ENCODE data around the gene EIF3F.

The EIF3F gene

GRCh38 chr11:7968686-7969085 lies 18.5 kb upstream of the EIF3F start:
- no peak for TF ChIP-seq ZBTB7A (IDR thresholded peaks at IDR 0.05; ENCODE audit: low read depth)
- no peak for TF ChIP-seq EGR1 (IDR thresholded peaks at IDR 0.05)
- no peak for TF ChIP-seq TAF1 (IDR thresholded peaks at IDR 0.05; ENCODE audit: low read depth)
- TF ChIP-seq, protein P1, sequence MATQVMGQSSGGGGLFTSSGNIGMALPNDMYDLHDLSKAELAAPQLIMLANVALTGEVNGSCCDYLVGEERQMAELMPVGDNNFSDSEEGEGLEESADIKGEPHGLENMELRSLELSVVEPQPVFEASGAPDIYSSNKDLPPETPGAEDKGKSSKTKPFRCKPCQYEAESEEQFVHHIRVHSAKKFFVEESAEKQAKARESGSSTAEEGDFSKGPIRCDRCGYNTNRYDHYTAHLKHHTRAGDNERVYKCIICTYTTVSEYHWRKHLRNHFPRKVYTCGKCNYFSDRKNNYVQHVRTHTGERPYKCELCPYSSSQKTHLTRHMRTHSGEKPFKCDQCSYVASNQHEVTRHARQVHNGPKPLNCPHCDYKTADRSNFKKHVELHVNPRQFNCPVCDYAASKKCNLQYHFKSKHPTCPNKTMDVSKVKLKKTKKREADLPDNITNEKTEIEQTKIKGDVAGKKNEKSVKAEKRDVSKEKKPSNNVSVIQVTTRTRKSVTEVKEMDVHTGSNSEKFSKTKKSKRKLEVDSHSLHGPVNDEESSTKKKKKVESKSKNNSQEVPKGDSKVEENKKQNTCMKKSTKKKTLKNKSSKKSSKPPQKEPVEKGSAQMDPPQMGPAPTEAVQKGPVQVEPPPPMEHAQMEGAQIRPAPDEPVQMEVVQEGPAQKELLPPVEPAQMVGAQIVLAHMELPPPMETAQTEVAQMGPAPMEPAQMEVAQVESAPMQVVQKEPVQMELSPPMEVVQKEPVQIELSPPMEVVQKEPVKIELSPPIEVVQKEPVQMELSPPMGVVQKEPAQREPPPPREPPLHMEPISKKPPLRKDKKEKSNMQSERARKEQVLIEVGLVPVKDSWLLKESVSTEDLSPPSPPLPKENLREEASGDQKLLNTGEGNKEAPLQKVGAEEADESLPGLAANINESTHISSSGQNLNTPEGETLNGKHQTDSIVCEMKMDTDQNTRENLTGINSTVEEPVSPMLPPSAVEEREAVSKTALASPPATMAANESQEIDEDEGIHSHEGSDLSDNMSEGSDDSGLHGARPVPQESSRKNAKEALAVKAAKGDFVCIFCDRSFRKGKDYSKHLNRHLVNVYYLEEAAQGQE (IDR thresholded peaks at IDR 0.05; ENCODE audit: low read depth), result no peak
- no peak for TF ChIP-seq EP300 (IDR thresholded peaks at IDR 0.05; ENCODE audit: borderline replicate concordance)
- TF ChIP-seq RAD21 (IDR thresholded peaks at IDR 0.05; ENCODE audit: low read depth), result no peak
- no peak for TF ChIP-seq CREB1 (IDR thresholded peaks at IDR 0.05; ENCODE audit: low read depth)
- no peak for TF ChIP-seq YY1 (IDR thresholded peaks at IDR 0.05; ENCODE audit: low read depth)
- no peak for TF ChIP-seq TCF12 (IDR thresholded peaks at IDR 0.05; ENCODE audit: low read depth)
- no peak for TF ChIP-seq NFIC (IDR thresholded peaks at IDR 0.05)
- no peak for TF ChIP-seq CEBPB (IDR thresholded peaks at IDR 0.05)
- TF ChIP-seq, protein P2, sequence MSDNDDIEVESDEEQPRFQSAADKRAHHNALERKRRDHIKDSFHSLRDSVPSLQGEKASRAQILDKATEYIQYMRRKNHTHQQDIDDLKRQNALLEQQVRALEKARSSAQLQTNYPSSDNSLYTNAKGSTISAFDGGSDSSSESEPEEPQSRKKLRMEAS (IDR thresholded peaks at IDR 0.05), result no peak
- no peak for TF ChIP-seq TEAD4 (IDR thresholded peaks at IDR 0.05)
- TF ChIP-seq FOXM1 (IDR thresholded peaks at IDR 0.05; ENCODE audit: borderline replicate concordance, low read depth), result no peak
- TF ChIP-seq, protein P3, sequence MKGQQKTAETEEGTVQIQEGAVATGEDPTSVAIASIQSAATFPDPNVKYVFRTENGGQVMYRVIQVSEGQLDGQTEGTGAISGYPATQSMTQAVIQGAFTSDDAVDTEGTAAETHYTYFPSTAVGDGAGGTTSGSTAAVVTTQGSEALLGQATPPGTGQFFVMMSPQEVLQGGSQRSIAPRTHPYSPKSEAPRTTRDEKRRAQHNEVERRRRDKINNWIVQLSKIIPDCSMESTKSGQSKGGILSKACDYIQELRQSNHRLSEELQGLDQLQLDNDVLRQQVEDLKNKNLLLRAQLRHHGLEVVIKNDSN (IDR thresholded peaks at IDR 0.05), result no peak

DNA sequence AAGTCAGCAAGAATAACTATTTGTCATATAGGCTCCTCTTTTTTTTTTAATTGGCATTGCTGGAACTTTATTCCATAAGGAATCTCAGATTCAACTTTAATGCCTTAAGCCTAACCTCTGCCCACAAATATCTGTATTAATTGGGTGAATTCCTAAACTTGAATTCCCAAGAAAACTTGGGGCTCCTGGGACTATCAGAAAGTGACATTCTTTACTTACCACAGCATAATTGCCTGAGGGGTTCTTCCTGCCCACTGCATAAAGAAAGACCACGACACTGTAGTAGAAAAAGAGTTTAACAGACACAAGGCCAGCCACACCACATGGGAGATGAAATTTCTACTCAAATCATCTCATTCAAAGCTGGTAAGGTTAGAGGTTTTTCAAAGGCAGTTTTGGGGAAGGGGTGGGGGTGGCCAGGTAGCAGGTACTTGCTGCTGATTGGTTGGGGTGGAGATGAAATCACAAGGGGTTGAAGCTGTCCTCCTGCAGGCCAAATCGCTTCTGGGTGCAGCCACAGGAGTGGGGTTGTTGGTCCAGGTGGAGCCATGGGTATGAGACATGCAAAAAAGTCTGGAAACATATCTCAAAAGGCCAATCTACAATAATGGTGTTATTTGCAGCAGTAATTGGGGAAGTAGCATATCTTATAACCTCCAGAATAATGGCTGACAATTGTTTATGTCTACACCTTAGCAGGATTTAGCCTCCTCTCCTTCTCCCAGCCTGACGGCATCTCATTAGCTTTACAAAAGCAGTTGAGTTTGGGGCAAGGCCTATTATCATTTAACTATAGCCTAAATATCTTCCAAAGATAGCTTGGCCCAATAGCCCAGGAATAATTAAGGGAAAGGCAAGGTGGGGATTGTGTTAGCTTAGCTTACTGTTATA lies 17.1 kb upstream of the EIF3F start:
- no peak for TF ChIP-seq FOXM1 (IDR thresholded peaks at IDR 0.05; ENCODE audit: borderline replicate concordance, low read depth)
- no peak for TF ChIP-seq EGR1 (IDR thresholded peaks at IDR 0.05)
- TF ChIP-seq, protein P2 (IDR thresholded peaks at IDR 0.05), result no peak
- TF ChIP-seq, protein P3 (IDR thresholded peaks at IDR 0.05), result no peak
- no peak for TF ChIP-seq EP300 (IDR thresholded peaks at IDR 0.05; ENCODE audit: borderline replicate concordance)
- TF ChIP-seq TCF12 (IDR thresholded peaks at IDR 0.05; ENCODE audit: low read depth), result no peak
- TF ChIP-seq CREB1 (IDR thresholded peaks at IDR 0.05; ENCODE audit: low read depth), result no peak
- no peak for TF ChIP-seq RAD21 (IDR thresholded peaks at IDR 0.05; ENCODE audit: low read depth)
- TF ChIP-seq, protein P1 (IDR thresholded peaks at IDR 0.05; ENCODE audit: low read depth), result no peak
- TF ChIP-seq CEBPB (IDR thresholded peaks at IDR 0.05), result no peak
- TF ChIP-seq ZBTB7A (IDR thresholded peaks at IDR 0.05; ENCODE audit: low read depth), result no peak
- no peak for TF ChIP-seq TEAD4 (IDR thresholded peaks at IDR 0.05)
- no peak for TF ChIP-seq NFIC (IDR thresholded peaks at IDR 0.05)
- no peak for TF ChIP-seq YY1 (IDR thresholded peaks at IDR 0.05; ENCODE audit: low read depth)
- TF ChIP-seq TAF1 (IDR thresholded peaks at IDR 0.05; ENCODE audit: low read depth), result no peak

GRCh38 chr11:7971846-7972245 lies 15.3 kb upstream of the EIF3F start:
- no peak for TF ChIP-seq EP300 (IDR thresholded peaks at IDR 0.05; ENCODE audit: borderline replicate concordance)
- TF ChIP-seq RAD21 (IDR thresholded peaks at IDR 0.05; ENCODE audit: low read depth), result no peak
- TF ChIP-seq TEAD4 (IDR thresholded peaks at IDR 0.05), result no peak
- TF ChIP-seq, protein P2 (IDR thresholded peaks at IDR 0.05), result no peak
- no peak for TF ChIP-seq ZBTB7A (IDR thresholded peaks at IDR 0.05; ENCODE audit: low read depth)
- TF ChIP-seq, protein P3 (IDR thresholded peaks at IDR 0.05), result no peak
- TF ChIP-seq NFIC (IDR thresholded peaks at IDR 0.05), result no peak
- TF ChIP-seq FOXM1 (IDR thresholded peaks at IDR 0.05; ENCODE audit: borderline replicate concordance, low read depth), result no peak
- no peak for TF ChIP-seq EGR1 (IDR thresholded peaks at IDR 0.05)
- no peak for TF ChIP-seq TAF1 (IDR thresholded peaks at IDR 0.05; ENCODE audit: low read depth)
- no peak for TF ChIP-seq YY1 (IDR thresholded peaks at IDR 0.05; ENCODE audit: low read depth)
- TF ChIP-seq, protein P1 (IDR thresholded peaks at IDR 0.05; ENCODE audit: low read depth), result no peak
- TF ChIP-seq CREB1 (IDR thresholded peaks at IDR 0.05; ENCODE audit: low read depth), result no peak
- no peak for TF ChIP-seq CEBPB (IDR thresholded peaks at IDR 0.05)
- TF ChIP-seq TCF12 (IDR thresholded peaks at IDR 0.05; ENCODE audit: low read depth), result no peak
